ENCODE data around the gene PEX1.

DNA sequence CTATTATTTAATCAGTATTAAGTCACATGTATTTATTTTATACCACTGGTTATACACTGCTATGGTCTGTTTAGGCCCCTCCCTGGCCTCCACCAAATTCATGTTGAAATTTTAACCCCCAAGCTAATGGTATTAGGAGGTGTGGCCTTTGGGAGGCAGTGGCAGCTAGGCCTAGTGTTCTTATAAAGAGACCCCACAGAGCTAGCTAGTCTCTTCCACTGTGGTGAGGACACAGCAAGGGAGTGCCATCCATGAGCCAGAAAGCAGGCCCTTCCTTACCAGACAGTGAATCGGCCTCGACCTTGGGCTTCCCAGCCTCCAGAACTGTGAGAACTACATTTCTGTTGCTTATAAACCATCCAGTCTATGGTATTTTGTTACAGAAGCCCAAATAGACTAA lies 28.9 kb upstream of the PEX1 start:
- TF ChIP-seq CTCF (IDR thresholded peaks at IDR 0.05; ENCODE audit: low read depth, low read length) (no peak), POLR2A (IDR thresholded peaks at IDR 0.05; ENCODE audit: extremely low read depth, insufficient read length) (no peak), MAX (IDR thresholded peaks at IDR 0.05; ENCODE audit: low read depth, low read length) (no peak)
